ENCODE results near the gene IMMT.

GRCh38 chr2:86240251-86240650 lies 45.0 kb upstream of the IMMT start:
- TF ChIP-seq CTCF (IDR thresholded peaks at IDR 0.05) (no peak), POLR2A (IDR thresholded peaks at IDR 0.05) (no peak)
